ENCODE data around the gene FFAR4.

Gene FFAR4

GRCh38 chr10:93573051-93573909, 6.8 kb downstream of the FFAR4 start:
- no peak for DNase-seq

GRCh38 chr10:93573924-93574323, 7.5 kb downstream of the FFAR4 start:
- no peak for DNase-seq

- DNase-seq: no peak
These were observed 10.4 kb downstream of the FFAR4 start for GRCh38 chr10:93576888-93577287.

- no peak for DNase-seq
These were observed 11.1 kb downstream of the FFAR4 start for GRCh38 chr10:93577565-93577964.

DNA sequence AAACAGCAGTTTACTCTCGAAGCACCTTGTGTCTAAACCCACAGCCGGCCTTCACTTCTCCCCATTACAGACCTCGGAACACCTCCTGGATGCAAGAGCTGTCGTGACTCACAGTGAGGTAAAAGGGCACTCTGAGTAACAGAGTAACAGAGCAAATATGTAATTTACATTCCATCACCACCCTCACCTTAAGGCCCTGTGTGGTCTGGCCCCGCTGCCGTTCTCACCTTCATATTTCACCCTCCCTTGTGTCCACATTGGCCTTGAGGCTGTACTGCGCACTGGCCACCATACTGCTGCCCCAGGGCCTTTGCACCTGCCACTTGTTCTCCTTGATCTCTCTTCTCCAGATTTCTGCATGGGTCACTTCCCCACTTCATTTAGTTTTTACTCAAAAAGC, 12.6 kb downstream of the FFAR4 start:
- no peak for DNase-seq

- DNase-seq: no peak
These were observed 13.7 kb downstream of the FFAR4 start for GRCh38 chr10:93579985-93580711.

- no peak for DNase-seq
These were observed 14.4 kb downstream of the FFAR4 start for GRCh38 chr10:93580828-93581227.

- no peak for DNase-seq
These were observed 18.0 kb downstream of the FFAR4 start for GRCh38 chr10:93584445-93584844.

DNA sequence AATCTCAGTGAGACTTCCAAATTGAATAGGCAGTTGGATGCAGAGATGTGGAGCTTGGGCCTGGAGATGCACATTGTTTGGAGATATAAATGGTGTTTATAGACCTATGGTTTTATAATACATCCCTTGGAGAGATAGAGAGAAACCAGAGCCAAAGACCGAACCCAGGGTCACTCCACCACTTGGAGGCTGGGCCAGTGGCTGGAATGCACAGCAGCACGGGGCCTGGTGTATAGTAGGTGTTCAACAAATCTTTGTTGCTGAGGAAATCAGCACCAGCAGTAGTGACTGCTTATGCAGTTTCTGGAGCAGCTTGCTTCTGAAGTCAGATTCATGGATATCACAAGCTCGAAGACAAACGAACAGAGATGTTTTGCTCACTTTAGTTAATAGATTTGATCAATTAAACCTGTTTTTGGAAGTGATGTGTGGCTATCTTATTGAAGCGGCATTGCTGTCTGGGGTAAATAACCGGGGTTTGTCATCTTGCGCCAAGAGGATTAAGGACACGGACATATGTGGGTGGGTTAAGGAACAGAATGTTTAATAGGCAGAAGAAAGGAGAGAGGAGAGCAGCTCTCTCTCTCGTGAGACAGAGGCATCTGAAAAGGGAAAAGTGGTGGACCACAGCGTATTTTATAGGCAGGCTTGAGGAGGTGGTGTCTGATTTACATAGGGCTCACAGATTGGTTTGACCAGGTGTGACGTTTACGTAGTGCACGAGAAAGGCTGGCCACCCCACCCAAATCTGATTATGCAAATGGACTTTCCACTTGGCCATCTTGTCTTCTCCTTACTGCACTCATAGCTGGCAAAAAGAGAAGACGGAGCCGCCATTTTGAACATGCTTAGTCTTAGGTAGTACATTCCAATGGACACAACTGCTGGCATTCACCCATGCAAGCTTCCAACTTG, 23.4 kb downstream of the FFAR4 start:
- DNase-seq: no peak

DNA sequence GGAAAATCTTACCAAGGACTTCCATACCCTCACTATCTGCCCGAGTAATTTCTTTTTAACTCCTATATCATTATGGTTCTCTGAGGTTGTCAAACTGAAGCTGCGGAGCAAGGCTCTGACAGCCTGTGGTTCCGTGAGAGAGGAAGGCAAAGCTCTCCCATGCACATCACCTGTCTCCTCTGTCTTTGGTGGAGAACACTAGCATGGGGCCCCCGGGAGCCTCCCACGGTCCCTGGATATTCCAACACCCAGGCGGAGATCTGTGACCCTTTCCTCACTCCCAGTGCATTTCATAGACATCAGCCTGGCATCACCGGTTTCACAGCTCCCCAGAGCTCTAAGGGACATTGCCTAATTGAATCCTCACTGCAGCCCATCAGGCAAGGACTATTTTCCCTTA, 24.2 kb downstream of the FFAR4 start:
- no peak for DNase-seq

DNA sequence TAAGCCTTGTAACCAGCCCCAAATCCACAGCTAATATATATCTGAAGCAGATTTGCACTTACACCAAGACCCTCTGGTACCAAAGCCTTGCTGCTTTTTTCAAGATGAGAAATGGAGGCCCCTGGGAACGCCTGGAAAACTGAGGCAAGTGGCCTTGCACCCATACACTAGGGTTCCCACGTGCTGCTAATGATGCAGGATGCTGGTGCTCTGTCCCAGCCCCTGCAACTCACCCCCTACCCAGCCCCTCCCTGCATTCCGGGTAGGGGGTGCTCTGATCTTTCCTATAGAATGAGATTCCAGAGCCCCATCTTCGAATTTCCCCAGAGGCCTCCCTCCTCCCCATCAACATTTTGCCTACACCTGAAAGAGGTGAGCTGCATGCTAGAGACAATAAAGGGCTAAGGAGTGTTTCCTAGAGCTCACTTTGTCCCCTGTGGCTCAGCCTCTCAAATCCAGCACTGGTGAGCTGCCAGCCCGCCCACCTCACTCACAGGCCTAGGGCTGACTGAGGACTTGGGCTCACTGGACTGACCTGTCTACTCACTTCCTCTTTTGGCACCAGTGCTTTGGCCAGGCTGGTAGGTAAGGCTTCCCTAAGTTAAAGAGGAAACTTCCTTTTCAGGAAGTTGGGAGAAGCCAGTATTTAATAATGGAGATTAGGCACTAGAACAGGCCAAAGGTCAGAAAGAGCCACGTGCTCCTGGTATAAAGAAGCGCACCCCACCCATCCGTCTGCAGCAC, 24.8 kb downstream of the FFAR4 start:
- DNase-seq: no peak

GRCh38 chr10:93593254-93593653, 26.8 kb downstream of the FFAR4 start:
- DNase-seq: no peak

DNA sequence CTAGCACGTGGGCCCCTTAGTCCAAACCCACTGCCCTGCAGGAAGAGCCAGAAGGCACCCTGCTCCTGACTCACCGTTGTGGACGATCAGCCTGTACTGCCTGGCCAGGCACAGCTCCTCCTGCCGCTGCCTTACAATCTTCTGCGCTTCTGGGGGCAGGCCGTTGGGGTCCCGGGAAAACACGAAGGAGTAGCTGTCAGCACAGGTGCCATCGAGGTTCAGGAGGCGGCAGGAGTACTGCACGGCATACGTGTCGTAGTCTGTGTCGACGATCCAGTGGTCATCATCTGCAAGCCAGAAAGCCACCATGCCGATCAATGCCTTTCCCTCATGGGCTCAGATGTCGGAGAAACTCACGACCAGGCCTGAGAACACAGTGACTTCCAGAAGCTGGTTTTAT, 27.3 kb downstream of the FFAR4 start:
- DNase-seq: no peak

- DNase-seq: no peak
These were observed 28.1 kb downstream of the FFAR4 start for GRCh38 chr10:93594518-93594917.

DNA sequence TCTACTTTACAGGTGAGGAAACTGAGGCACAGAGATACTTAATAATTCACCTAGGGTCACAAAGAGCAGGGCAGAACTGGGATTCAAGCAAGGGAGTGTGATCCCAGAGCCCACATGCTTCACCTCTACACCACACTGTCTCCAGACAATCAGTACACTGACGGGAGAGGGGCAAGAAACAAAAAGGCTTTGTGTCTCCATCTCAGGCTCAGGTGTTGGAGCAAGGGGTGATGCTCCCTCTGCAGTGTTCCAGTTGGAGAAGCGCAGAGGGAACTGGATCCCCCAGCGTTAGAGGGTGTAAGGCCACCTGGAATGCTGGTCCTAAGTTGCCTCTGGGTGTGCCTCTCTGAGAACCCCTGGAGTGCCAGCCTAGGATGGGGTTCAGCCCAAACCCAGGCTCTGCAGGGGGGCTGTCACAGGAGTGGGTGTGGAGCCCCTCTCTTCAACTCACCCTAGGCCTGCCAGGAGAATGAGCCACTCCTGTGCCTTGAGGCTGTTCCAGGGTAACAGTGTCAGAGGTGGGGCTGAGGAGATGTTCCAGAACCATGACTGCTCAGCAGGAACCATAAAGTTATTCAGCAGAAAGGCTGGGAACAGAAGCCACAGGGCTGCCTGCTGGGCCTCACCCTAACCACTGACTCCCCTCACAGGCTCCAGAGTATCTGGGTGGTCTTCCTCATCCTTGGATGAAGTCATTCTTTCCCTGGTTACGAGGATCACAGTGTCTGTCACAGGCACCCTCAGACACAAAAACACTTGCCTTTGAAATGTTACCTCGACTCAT, 29.1 kb downstream of the FFAR4 start:
- DNase-seq: no peak

GRCh38 chr10:93596539-93596938, 30.1 kb downstream of the FFAR4 start:
- no peak for DNase-seq

GRCh38 chr10:93597075-93597599, 30.7 kb downstream of the FFAR4 start:
- DNase-seq: no peak

DNA sequence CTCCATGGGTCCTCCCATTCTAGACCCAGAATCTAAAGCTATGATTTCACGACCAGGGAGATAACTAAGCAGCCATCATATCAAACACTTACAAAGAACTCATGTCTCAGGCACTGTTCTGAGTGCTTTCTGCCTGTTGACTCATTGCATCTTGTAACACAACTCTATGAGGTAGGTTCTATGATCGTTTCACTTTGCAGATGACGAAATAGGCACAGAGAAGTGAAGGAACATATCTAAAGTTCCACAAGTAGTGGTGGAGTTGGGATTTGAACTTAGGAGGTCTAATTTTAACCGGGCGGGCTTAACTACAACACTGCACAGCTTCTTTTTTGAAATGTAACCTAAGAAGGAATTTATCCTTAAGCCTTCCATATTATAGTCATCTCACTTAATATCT, 31.7 kb downstream of the FFAR4 start:
- DNase-seq: no peak

DNA sequence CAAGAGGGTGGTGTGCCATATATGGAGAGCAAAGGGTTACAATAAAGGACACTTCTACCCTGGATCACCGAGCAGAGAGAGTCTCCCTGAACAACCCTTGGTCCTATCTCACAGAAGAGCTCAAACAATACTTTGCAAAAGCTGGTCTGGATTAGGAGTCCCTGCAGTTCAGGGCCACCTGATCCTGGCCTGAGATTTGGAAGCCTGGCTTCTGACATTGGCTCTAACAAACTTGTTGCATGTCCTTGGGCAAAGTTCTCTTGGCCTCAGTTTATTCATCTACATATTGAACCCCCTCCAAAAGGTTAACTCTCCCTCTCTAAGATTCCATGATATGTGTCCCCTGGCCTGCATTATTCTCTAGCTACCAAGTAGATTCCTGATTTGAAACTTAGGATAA, 32.9 kb downstream of the FFAR4 start:
- no peak for DNase-seq

DNA sequence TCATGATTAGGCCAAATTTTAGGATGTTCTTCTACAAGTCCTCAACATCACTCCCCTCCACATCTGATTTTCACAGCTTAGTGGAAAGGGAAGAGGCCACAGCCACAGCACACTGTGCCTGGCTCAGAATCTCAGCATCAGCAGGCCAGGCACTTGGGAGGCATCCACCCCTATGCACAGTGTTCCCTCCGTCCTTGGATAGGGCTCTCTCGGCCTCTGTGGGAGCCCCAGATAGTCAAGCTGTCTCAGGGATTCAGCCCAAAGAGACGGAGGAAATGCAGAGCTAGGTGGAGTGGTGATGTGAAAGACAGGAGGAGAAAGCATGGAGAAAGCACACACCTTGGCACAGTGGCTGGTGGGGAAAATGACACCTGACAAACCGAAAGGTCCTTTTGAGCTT, 33.3 kb downstream of the FFAR4 start:
- no peak for DNase-seq

DNA sequence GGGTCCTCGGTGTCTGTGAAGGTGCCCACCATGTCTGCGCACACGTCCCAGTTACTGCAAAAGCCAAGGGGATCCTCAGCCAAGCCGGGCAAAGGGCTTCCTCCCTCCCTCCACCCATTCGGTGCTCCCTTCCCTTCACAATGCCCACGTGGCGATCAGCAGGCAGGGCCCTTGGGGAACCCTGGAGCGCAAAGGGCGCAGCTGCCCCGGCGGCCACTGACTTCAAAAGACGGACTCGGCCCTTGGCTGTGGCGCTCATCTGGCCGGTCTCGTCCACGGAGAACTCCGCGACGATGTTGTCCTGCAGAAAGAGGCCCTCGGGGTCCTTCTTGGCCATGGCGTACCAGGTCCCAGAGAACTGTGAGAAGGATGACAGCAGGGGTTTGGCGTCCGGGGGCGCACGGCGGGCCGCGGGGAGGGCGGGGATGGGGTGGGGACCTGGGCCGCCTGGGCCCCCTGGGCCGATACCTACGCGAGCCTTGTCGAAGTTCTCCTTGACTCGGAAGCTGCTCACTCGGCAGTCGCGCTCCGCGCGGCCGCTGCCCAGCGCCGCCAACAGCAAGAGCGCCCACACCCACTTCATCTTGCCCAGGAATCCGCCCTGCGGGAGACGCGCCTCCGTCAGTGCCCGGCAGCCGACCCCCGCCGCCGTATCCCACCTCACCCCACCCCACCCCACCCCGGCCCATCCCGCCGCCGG, 34.1 kb downstream of the FFAR4 start:
- peak; percentile 81 for DNase-seq
